ENCODE results near the gene OR2V1. TPM values are rescaled to one million over a fixed set of nuclear protein-coding genes. Genes with fewer than 3 reads are reported as not detected.

The OR2V1 gene
- total RNA-seq, 6 donors from 2014 or later = not detected

- Histone ChIP-seq H3K27ac (no peak overlapping the region), H3K9me3 (no peaks in the 10 kb centered on the region), H3K36me3 (no peaks in the 10 kb centered on the region), H3K4me3 (no peak overlapping the region), H3K27me3 (no peaks in the 10 kb centered on the region), H3K4me1 (peaks cover 0 to 2% (median 0%) of the 10 kb centered on the region in 4 donors)
- TF ChIP-seq POLR2A (IDR thresholded peaks at IDR 0.05) = no peak
- no peak for TF ChIP-seq EP300 (IDR thresholded peaks at IDR 0.05)
- no peak for TF ChIP-seq POLR2AphosphoS5 (IDR thresholded peaks at IDR 0.05)
- no peak for TF ChIP-seq CTCF (IDR thresholded peaks at IDR 0.05)
- DNase-seq (no peak), ATAC-seq (ENCODE audit: low FRiP score in 2 of 2) (no peak)
- WGBS, 2 donors = 71 to 77% methylated on average over 15 of the region's 15 CpGs
Observed at GRCh38 chr5:181127907-181128626, 2.9 kb downstream of the OR2V1 start.

DNA sequence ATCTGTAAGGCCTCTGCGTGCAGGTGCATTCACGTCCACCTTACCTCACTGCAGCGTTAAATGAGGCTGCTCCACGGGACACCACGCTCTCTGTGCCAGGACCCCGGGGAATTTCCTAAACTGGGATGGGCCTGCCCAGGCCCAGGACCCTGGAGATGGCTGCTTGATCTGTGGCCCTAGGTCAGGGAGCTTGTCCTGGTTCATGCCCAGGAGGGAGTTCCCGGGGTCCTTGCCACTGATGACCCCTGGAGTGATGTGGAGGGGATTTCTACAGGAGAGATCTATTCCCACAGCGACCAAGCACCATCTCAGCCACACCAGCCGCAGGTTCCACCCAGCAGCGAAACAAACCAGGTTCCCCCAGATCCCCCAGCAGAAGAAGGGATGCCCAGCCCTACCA is 3.5 kb downstream of the OR2V1 start:
- no peak for TF ChIP-seq EP300 (IDR thresholded peaks at IDR 0.05)
- no peak for TF ChIP-seq POLR2AphosphoS5 (IDR thresholded peaks at IDR 0.05)
- TF ChIP-seq POLR2A (IDR thresholded peaks at IDR 0.05) = no peak
- no peak for TF ChIP-seq CTCF (IDR thresholded peaks at IDR 0.05)
- H3K27me3 ChIP-seq = no peaks in the 10 kb centered on the region
- WGBS, 2 donors = 95 to 96% methylated on average over 5 to 10 of the region's 10 CpGs

GRCh38 chr5:181126841-181127240 is 4.1 kb downstream of the OR2V1 start:
- peaks cover 0 to 5% (median 0%) of the 10 kb centered on the region in 4 donors for H3K4me1 ChIP-seq
- TF ChIP-seq POLR2AphosphoS5 (IDR thresholded peaks at IDR 0.05) (no peak), EP300 (IDR thresholded peaks at IDR 0.05) (no peak), CTCF (IDR thresholded peaks at IDR 0.05) (no peak), POLR2A (IDR thresholded peaks at IDR 0.05) (no peak)
- H3K9me3 ChIP-seq = no peaks in the 10 kb centered on the region
- H3K27me3 ChIP-seq = no peaks in the 10 kb centered on the region
- no peak overlapping the region for H3K27ac ChIP-seq
- 57 to 62% methylated on average over 18 of the region's 18 CpGs for WGBS, 2 donors
- no peaks in the 10 kb centered on the region for H3K36me3 ChIP-seq
- ATAC-seq (ENCODE audit: low FRiP score in 2 of 2) = no peak
- no peak for DNase-seq
- H3K4me3 ChIP-seq = no peak overlapping the region

More for the DNA sequence above, 3.5 kb downstream of the OR2V1 start:
- Histone ChIP-seq H3K36me3 (no peaks in the 10 kb centered on the region), H3K9me3 (no peaks in the 10 kb centered on the region), H3K4me1 (no peaks in the 10 kb centered on the region), H3K4me3 (no peak overlapping the region), H3K27ac (no peak overlapping the region)
- no peak for DNase-seq
- ATAC-seq (ENCODE audit: low FRiP score in 2 of 2) = no peak

DNA sequence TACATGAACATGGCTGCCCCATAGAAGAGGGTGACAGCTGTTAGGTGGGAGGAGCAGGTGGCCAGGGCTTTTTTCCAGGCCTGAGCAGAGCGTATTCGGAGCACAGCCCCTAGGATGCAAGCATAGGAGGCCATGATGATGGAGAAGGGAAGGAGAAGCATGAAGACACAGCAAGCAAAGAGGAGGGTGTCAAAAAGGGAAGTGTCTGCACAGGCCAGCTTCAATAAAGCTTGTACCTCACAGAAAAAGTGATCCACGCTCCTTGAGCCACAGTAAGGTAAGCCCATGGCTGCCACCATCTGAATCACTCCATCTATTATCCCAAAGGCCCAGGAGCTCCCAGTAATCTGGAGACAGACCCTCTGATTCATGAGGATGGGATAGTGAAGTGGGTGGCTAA is 6.4 kb downstream of the OR2V1 start:
- 81 to 84% methylated on average over 3 of the region's 3 CpGs for WGBS, 2 donors
- Histone ChIP-seq H3K36me3 (no peaks in the 10 kb centered on the region), H3K27me3 (no peaks in the 10 kb centered on the region), H3K27ac (no peak overlapping the region), H3K4me3 (no peak overlapping the region), H3K4me1 (peaks cover 0 to 8% (median 0%) of the 10 kb centered on the region in 4 donors), H3K9me3 (no peaks in the 10 kb centered on the region)
- no peak for DNase-seq
- no peak for ATAC-seq (ENCODE audit: low FRiP score in 2 of 2)
- TF ChIP-seq POLR2A (IDR thresholded peaks at IDR 0.05) (no peak), EP300 (IDR thresholded peaks at IDR 0.05) (no peak), CTCF (IDR thresholded peaks at IDR 0.05) (no peak), POLR2AphosphoS5 (IDR thresholded peaks at IDR 0.05) (no peak)

All from upper lobe of left lung (tissue), 6 donors.